Right forelimb (tissue), 1 donor: ENCODE data around the gene PDE4B.

Experiments used
- DNase-seq: peaks from one replicate; pipeline ENCODE4 v3.0.0-alpha.2; 2018

PDE4B gene

GRCh38 chr1:66348776-66349175 lies 556.1 kb downstream of the PDE4B start:
- DNase-seq, result no peak

- DNase-seq, result no peak
These were observed 556.5 kb downstream of the PDE4B start for GRCh38 chr1:66349242-66349641.

GRCh38 chr1:66350001-66350547 lies 557.4 kb downstream of the PDE4B start:
- no peak for DNase-seq

GRCh38 chr1:66351478-66351877 lies 558.8 kb downstream of the PDE4B start:
- DNase-seq, result no peak

GRCh38 chr1:66351913-66352312 lies 559.2 kb downstream of the PDE4B start:
- DNase-seq, result no peak

- DNase-seq, result no peak
These were observed 560.1 kb downstream of the PDE4B start for GRCh38 chr1:66352792-66353191.

GRCh38 chr1:66353257-66353656 lies 560.6 kb downstream of the PDE4B start:
- DNase-seq, result no peak

- no peak for DNase-seq
These were observed 561.9 kb downstream of the PDE4B start for GRCh38 chr1:66354311-66355201.

- DNase-seq, result no peak
These were observed 563.1 kb downstream of the PDE4B start for GRCh38 chr1:66355756-66356155.

- no peak for DNase-seq
These were observed 563.9 kb downstream of the PDE4B start for GRCh38 chr1:66356605-66357004.

GRCh38 chr1:66357021-66357420 lies 564.3 kb downstream of the PDE4B start:
- no peak for DNase-seq

GRCh38 chr1:66357478-66358197 lies 564.9 kb downstream of the PDE4B start:
- DNase-seq, result no peak

GRCh38 chr1:66359269-66359668 lies 566.6 kb downstream of the PDE4B start:
- DNase-seq, result no peak

GRCh38 chr1:66359815-66360214 lies 567.1 kb downstream of the PDE4B start:
- no peak for DNase-seq

- no peak for DNase-seq
These were observed 567.6 kb downstream of the PDE4B start for GRCh38 chr1:66360285-66360724.

GRCh38 chr1:66364578-66365391 lies 572.1 kb downstream of the PDE4B start:
- no peak for DNase-seq

GRCh38 chr1:66365635-66366034 lies 572.9 kb downstream of the PDE4B start:
- DNase-seq, result no peak

GRCh38 chr1:66366634-66367033 lies 573.9 kb downstream of the PDE4B start:
- DNase-seq, result no peak

GRCh38 chr1:66367369-66367768 lies 574.7 kb downstream of the PDE4B start:
- no peak for DNase-seq

GRCh38 chr1:66368261-66368660 lies 575.6 kb downstream of the PDE4B start:
- no peak for DNase-seq

GRCh38 chr1:66370462-66370971 lies 577.8 kb downstream of the PDE4B start:
- DNase-seq, result no peak

GRCh38 chr1:66371233-66372005 lies 578.7 kb downstream of the PDE4B start:
- DNase-seq, result no peak
